GM19099 (cell line): ENCODE data around the gene IWS1.

ENCODE experiments used
- POLR2A ChIP-seq: IDR thresholded peaks from 3 replicates; pipeline ENCODE4 v1.6.1; 2011; ENCODE audit warnings: low read depth; ENCODE audit not compliant: insufficient read length; ENCODE audit errors: extremely low read depth

Gene IWS1

DNA sequence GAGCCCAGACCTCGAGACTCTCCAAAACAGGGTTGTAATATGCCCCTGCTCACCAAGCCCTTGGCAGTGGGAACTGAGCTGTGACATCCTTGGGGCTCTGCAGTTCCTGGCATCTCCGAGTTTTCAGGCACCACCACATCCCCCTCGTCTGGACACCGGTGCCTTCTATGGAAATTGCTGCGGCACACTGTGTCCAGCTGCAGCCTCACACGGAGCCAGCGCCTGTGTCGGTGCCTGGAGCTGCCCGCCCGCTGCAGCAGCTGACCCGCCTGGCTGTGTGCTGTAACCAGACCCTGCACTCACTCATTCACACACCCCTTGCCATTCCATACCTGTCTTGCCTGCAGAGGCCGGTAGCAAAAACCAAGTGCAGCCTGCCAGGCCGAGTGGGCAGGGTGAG lies 11.8 kb downstream of the IWS1 start:
- TF ChIP-seq POLR2A, result no peak

DNA sequence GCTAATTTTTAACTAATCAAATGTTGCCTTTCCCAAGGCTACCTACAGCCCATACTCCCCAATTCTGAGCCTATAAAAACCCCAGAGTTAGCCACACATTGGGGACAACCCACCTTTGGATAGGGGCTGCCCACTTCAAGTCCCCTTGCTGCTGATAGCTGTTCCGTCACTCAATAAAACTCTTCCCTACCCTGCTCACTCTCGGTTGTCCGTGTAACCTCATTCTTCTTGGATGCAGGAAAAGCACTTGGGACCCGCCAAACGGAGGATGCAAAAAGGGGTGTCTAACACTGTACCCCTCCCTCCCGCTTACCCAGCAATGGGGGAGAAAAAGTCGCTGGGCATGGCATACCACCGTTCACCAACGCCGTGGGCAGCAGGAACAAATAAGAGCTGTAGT lies 12.2 kb downstream of the IWS1 start:
- TF ChIP-seq POLR2A, result no peak

DNA sequence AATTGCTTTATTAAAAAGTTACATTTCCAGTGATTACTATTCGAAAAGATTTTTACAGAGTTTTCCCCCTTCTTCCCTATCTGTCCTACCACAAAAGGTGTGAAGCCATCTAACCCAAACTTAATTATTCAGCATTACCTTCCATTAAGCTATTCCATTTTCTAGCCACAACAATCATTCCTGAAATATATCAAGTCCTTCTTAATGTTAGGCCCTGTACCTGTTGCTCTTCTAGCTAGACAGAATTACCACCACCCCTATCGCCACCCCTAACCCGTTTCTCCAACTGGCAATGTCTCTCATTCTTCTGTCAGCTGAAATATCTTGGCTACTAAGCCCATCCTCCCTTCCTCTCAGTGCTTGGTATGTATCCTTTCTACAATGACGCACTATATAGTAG lies 13.9 kb downstream of the IWS1 start:
- TF ChIP-seq POLR2A, result no peak

DNA sequence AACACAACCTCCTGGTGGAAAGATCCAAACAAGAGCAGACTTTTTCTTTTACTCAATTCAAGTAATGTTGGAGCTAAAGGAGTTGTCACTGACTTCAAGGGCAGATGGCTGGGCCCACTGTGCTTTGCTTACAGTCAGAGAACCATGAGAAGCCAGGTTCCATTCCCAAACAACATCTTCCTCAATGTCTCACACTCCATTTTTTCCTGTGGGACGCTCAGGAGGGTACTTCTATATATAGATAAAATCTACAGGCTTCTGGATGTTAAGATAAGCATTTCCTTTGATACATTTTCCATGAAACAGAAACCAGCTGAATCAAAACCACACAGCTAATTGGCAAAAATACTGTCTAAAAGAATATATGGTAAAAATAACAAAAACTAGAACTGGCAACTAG lies 14.4 kb downstream of the IWS1 start:
- no peak for TF ChIP-seq POLR2A

DNA sequence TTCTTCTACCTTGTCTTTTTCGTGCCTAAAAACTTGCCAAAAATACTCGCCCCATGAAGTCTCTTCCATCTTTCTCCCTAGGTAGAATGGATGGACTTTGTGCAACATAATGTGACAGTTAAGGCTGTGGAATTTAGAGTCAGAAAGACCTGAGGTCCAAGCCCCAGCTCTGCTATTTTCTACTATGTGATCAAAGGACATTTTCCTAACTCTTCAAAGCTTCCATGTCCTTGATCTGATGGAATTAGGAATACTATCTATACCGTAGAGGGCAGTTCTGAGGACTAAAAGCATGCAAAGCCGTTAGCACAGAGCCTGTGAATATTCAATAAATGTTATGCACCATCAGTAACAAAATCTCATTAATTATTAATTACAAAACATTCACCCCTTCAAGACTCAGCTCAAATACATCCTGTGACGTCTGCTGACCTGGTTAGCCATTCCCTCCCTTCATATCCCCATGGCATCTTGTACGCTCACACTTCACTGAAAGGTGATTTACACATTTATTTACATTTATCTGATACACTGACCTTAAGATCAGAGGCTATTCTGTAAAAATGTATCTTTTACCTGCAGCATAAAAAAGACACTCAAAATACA lies 15.1 kb downstream of the IWS1 start:
- no peak for TF ChIP-seq POLR2A

DNA sequence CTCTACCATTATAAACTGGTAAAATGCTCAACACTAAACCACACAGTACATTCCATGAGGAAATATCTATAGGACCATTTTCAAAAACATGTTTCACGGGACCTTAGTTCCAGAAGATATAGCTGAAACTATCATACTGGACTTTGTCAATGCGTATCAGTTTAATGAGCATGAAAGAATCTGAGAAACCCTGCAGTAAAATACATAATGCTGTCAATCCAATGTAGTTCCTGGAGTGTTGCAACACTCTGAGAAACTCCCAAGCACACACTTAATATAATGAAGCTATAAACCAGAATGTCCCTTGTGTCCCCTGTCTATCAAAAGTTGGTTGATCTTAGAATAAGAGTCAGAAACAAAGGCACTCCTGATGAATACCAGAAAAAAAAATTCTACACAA lies 16.2 kb downstream of the IWS1 start:
- TF ChIP-seq POLR2A, result no peak

DNA sequence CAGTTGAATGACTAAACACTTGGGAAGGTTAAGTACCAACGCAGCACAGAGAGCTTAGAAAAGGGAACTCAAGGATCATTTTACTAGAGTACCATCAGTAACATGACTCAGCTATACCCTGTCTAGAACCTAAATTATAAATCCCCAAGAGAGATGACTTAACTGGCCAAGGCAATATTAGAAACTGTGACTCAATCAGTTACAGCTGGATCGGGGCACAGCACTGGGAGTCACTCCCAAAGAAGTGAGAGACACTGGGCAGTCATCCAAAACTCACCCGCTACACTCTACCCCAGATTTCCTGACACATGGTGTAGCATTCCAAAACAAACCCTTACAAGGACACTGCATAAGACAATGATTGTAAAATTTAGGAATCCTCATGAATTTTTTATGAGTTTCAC lies 17.7 kb downstream of the IWS1 start:
- TF ChIP-seq POLR2A, result no peak

DNA sequence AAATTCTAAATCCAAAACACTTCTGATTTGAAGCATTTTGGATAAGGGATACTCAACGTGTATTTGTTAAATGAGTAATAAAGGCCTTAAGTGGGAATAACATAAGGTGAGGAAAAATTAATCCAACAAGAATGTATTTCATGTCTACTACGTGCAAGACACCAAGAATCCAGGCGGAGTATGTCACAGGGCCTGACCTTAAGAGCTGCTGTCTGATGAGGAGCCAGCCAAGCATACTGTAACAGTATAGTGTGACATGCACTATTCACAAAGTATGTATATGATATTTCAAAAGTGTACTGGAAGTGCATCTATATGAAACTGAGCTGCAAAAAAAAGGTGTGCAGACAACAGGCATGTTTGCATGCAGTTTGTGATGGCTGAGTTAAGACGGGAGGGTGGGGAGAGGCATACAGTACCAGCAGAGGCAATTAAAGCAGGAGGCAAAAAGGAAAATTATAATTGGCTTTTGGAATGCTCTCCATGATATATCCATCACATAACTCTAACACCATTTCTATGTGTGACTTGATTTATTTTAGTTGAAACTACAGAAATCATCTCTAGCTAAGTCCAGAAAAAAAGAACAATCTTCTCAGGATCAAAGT lies 18.2 kb downstream of the IWS1 start:
- TF ChIP-seq POLR2A, result no peak

DNA sequence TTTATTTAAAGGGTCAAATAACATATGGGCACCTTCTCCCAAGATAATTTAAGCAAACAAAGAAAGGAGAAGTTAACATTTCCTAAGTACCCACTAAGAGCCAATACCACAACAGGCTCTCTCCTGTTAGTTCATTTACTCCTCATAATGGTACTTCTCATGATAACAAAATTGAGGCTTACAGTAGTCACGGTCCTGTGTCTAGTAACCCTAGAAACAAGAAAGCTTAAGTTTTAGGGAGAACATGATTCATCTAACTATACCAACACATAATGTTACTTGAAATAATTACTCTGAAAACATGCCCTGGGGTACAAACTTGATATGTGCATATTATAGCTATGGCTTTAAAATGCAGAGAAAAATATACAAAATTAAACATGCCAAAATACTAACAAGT lies 19.8 kb downstream of the IWS1 start:
- TF ChIP-seq POLR2A, result no peak

DNA sequence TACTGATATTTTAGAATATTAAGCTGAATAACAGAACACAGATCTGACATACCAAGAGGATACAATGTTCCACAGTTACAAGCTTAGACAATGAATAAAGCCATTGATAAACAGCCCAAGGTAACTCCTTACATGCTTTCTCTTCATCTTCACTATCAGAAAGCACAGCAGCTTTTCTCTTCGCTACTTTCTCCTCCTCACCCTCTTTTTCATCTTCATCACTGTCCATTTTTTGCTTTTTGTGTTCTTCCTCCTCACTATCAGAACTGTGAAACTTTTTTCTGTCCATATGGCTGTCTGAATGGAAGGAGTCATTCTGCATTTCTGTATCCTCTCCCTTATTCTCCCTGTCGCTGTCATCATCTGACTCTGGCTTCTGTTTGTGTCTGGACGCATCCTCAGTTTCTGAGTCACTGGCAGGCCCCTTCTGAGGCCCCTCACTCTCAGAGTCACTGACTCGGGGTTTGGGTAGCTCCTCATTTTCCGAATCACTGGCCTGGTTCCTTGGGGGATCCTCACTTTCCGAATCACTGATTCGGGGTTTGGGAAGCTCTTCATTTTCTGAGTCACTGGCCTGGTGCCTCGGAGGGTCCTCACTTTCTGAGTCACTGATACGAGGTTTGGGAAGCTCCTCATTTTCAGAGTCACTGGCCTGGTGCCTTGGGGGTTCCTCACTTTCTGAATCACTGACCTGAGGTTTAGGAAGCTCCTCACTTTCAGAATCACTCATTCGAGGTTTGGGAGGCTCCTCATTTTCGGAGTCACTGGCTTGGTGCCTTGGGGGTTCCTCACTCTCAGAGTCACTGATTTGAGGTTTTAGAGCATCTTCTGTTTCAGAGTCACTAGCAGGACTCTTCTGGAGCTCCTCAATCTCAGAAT lies 21.5 kb downstream of the IWS1 start:
- no peak for TF ChIP-seq POLR2A

DNA sequence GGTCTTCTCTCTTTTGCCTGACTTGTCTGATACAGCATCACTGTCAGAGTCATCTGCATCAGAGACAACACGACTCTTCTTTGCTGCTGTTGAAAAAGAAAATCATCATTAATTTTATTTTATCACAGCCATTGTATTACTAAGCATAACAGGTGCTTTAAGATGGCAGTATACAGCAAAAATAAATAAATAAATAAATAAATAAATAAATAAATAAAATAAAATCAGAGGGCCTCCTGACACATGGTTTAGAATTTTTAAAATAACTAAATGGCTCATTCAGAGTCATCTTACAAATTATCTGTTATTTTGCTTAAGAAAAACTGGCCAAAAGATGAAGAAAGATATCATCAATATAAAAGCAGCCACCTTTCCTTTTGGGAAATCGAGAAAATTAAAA lies 22.8 kb downstream of the IWS1 start:
- no peak for TF ChIP-seq POLR2A

DNA sequence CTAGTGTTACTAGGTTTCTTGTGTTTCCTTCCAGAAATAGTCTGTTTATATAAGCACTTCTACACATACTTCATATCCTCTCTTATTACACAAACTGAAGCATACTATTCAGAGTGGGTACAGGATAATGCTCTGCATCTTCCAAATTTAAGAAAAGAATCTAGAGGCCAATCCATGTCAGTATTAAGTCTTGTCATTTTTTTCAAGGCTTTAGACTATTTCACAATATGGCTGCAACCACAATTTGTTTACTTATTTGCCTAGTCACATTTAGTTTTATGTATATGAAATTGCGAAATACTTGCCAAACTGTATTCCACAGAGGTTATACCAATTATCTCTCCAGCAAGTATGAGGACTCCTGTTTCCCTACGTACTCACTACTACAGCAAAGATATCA lies 27.9 kb downstream of the IWS1 start:
- no peak for TF ChIP-seq POLR2A

DNA sequence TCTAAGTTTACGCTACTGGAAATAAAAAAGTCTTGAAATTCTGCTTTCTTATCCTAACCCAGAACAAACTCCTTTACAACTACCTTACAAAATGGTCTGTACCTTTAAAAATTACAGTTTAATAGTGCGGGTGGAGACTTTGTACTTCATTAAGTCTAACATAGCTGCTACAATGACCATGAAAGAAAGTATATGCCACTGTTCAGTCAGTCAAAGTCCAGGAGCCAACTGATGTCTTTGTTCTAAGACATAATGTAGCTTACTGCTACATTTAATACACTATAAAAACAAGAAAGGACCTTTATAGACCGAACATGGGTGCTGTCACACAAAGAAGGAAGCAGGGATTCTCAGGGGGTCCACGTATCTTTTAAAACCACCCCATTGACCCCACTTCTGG lies 36.0 kb downstream of the IWS1 start:
- no peak for TF ChIP-seq POLR2A

DNA sequence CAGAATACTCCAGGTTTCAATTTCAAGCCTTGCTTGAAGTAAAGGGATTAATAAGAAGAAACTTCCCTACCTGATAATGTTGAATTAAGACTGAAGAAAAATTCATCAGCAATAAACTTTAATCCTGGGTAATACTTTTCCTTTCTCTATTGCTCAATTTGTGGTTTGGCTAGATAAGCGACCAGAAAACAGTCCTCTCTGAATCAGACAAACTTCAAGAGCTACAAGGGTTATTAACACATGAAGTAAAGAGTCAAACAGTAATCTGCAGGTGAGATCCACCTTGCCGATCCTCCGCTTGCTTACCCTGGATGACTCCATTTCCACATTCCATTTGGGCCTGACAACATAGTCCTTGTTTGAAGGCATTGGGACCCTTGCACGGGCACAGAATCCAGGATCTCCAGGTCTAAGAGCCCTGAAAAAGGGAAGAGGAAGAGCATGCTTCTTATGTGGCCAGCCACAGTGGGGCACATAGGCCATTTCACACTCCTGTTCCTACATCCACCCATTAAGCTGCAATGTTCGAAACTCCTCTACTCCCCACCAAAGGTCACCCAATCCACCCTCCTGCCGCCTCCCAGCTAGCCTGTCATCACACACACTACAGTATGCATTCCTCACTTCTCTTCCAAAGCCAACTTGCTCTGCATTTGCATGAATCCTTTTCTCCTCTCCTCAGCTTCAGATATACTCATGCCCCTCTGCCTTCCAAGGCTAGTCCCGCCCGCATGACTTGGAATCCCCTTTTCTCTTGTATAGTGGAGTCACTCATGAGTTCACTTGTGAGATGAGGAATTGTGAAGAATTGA lies 39.8 kb downstream of the IWS1 start:
- TF ChIP-seq POLR2A, result no peak

DNA sequence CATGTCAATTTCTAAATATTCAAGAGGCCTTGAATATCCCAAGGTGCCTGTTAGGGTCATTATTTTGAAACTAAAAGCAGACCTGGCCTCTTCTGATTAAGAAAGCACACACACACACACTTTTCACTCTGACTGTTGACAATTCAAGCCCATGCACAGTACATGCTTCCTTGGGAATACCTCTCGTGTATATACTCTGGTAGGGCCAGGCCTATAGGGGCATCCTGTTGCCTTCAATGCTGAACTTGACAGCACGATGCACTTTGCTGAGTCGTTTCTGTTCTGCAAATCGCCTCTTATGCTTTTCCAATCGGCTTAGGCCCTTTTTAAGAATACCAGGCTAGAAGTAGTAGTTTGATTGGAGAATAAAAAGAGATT lies 40.6 kb downstream of the IWS1 start:
- no peak for TF ChIP-seq POLR2A
